Neural progenitor cell (in vitro differentiated cells): ENCODE data around the gene R3HDM4. TPM values are rescaled to one million over a fixed set of nuclear protein-coding genes. Genes with fewer than 3 reads are reported as not detected.
"Not testable (repeated sequence)": the region's sequence is repeated elsewhere in the genome, so short reads cannot be mapped to it uniquely, and the experiment has no call there.

Experiments used
- DNase-seq: peaks from one replicate; pipeline ENCODE4 v3.0.0-alpha.2; 2016; ENCODE audit warnings: low spot score
- H2AFZ ChIP-seq: fragments of 200-600 bp; sonication (generic); replicated peaks from 2 replicates; pipeline ENCODE4 v1.6.1; 2016; ENCODE audit warnings: antibody characterized with exemption
- H3F3A ChIP-seq: fragments of 200-600 bp; sonication (generic); 2 replicates; pipeline ENCODE4 v1.6.1; 2016; ENCODE audit warnings: antibody characterized with exemption, low read depth
- H3K27ac ChIP-seq: fragments of 200-600 bp; sonication (generic); 2 replicates; pipeline ENCODE4 v1.5.1; 2016; ENCODE audit warnings: mild to moderate bottlenecking
- H3K27me3 ChIP-seq: fragments of 200-600 bp; sonication (generic); 2 replicates; pipeline ENCODE4 v1.6.1; 2016; ENCODE audit warnings: mild to moderate bottlenecking, moderate library complexity
- H3K36me3 ChIP-seq: fragments of 200-600 bp; sonication (generic); 2 replicates; pipeline ENCODE4 v1.5.1; 2016
- H3K4me1 ChIP-seq: fragments of 200-600 bp; sonication (generic); 2 replicates; pipeline ENCODE4 v1.6.1; 2016; ENCODE audit warnings: mixed run types
- H3K4me2 ChIP-seq: fragments of 200-600 bp; sonication (generic); 2 replicates; pipeline ENCODE4 v1.6.1; 2016
- H3K4me3 ChIP-seq: fragments of 200-600 bp; sonication (generic); 2 replicates; pipeline ENCODE4 v1.5.1; 2016
- H3K79me2 ChIP-seq: fragments of 200-600 bp; sonication (generic); 2 replicates; pipeline ENCODE4 v1.6.1; 2016; ENCODE audit warnings: low read depth
- H3K9ac ChIP-seq: fragments of 200-600 bp; sonication (generic); 2 replicates; pipeline ENCODE4 v1.6.1; 2016
- H3K9me3 ChIP-seq: fragments of 200-600 bp; sonication (generic); 2 replicates; pipeline ENCODE4 v1.5.1; 2016; ENCODE audit warnings: low read depth
- H4K20me1 ChIP-seq: fragments of 200-600 bp; sonication (generic); 2 replicates; pipeline ENCODE4 v1.6.1; 2016; ENCODE audit warnings: low read depth
- H3K27ac Mint-ChIP-seq: 3 replicates; pipeline ENCODE4 v1.8.0; 2021; ENCODE audit warnings: mixed read lengths
- H3K27me3 Mint-ChIP-seq: 2 replicates; pipeline ENCODE4 v1.8.0; 2022; ENCODE audit warnings: low read depth, mild to moderate bottlenecking, inconsistent platforms, moderate library complexity, mixed read lengths; ENCODE audit not compliant: insufficient read depth
- H3K36me3 Mint-ChIP-seq: 3 replicates; pipeline ENCODE4 v1.8.0; 2021; ENCODE audit warnings: mixed read lengths
- H3K4me1 Mint-ChIP-seq: 3 replicates; pipeline ENCODE4 v1.8.0; 2021; ENCODE audit warnings: mixed read lengths
- H3K4me3 Mint-ChIP-seq: 3 replicates; pipeline ENCODE4 v1.8.0; 2021; ENCODE audit warnings: mild to moderate bottlenecking, moderate library complexity, mixed read lengths
- H3K9me3 Mint-ChIP-seq: 3 replicates; pipeline ENCODE4 v1.8.0; 2020; ENCODE audit warnings: mixed read lengths
- EZH2 ChIP-seq: fragments of 200-600 bp; sonication (generic); IDR thresholded peaks from 2 replicates; pipeline ENCODE4 v1.6.1; 2017; ENCODE audit warnings: antibody characterized with exemption, mild to moderate bottlenecking, moderate library complexity
- EZH2phosphoT487 ChIP-seq: fragments of 200-600 bp; sonication (generic); IDR thresholded peaks from 2 replicates; pipeline ENCODE4 v1.6.1; 2017; ENCODE audit warnings: antibody characterized with exemption
- total RNA-seq: library from RNA; depleted of rRNA; stranded (reverse); fragments of >200 nt; gene quantifications from 2 replicates; pipeline ENCODE4 v1.2.3, GENCODE V29; 2015; ENCODE audit warnings: low replicate concordance
- TF ChIP-seq, protein P1 (sequence below): fragments of 200-600 bp; sonication (generic); IDR thresholded peaks from 2 replicates; pipeline ENCODE4 v1.5.1; 2017; ENCODE audit warnings: antibody characterized with exemption, mild to moderate bottlenecking

Gene R3HDM4
- total RNA-seq, 1 donor from 2014 or later, result 22.7 TPM

DNA sequence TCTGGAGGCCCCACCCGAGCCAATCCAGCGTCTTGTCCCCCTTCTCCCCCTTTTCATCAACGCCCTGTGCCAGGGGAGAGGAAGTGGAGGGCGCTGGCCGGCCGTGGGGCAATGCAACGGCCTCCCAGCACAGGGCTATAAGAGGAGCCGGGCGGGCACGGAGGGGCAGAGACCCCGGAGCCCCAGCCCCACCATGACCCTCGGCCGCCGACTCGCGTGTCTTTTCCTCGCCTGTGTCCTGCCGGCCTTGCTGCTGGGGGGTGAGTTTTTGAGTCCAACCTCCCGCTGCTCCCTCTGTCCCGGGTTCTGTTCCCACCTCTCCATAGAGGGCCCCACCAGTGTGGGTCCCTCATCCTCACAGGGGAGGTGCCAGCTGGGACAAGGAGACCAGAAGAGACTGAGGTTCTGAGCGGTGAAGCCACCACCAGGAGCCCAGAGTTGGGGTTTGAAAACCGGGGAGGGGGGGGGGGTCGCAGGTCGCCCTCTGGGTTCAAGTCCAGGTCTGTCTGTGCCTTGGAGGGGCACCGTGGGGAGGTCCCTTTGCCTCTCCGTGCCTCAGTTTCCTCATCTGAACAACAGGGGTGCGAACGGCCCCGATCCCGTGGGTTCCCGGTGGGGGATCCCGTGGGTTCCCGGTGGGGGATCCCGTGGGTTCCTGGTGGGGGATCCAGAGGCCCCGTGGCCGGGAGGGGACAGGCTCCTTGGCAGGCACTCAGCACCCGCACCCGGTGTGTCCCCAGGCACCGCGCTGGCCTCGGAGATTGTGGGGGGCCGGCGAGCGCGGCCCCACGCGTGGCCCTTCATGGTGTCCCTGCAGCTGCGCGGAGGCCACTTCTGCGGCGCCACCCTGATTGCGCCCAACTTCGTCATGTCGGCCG, 60.6 kb downstream of the R3HDM4 start, which contains the start of gene ELANE:
ELANE (plus strand) TSS at position 168 of the 878 bp plus-strand sequence; CDS start at position 194, 26 bp downstream.
- DNase-seq, result no peak
- Mint-ChIP-seq H3K27ac (no peak within 1 kb of the TSS), H3K9me3 (no peaks in the 10 kb centered on the region), H3K27me3 (peaks cover 11% of the 10 kb centered on the region), H3K4me3 (no peak within 1 kb of the TSS), H3K36me3 (no peaks in the 10 kb centered on the region), H3K4me1 (no peaks in the 10 kb centered on the region)
- peaks cover 15% of the 10 kb centered on the region for H3F3A ChIP-seq
- TF ChIP-seq, protein P1, sequence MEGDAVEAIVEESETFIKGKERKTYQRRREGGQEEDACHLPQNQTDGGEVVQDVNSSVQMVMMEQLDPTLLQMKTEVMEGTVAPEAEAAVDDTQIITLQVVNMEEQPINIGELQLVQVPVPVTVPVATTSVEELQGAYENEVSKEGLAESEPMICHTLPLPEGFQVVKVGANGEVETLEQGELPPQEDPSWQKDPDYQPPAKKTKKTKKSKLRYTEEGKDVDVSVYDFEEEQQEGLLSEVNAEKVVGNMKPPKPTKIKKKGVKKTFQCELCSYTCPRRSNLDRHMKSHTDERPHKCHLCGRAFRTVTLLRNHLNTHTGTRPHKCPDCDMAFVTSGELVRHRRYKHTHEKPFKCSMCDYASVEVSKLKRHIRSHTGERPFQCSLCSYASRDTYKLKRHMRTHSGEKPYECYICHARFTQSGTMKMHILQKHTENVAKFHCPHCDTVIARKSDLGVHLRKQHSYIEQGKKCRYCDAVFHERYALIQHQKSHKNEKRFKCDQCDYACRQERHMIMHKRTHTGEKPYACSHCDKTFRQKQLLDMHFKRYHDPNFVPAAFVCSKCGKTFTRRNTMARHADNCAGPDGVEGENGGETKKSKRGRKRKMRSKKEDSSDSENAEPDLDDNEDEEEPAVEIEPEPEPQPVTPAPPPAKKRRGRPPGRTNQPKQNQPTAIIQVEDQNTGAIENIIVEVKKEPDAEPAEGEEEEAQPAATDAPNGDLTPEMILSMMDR, result no peak
- TF ChIP-seq EZH2phosphoT487 (no peak), EZH2 (no peak)
- no peaks in the 10 kb centered on the region for H3K27me3 ChIP-seq
- no peak within 1 kb of the TSS for H3K27ac ChIP-seq
- H3K9ac ChIP-seq, result no peak within 1 kb of the TSS
- no peak within 1 kb of the TSS for H3K4me3 ChIP-seq
- H3K4me2 ChIP-seq, result no peak within 1 kb of the TSS
- H3K9me3 ChIP-seq, result no peaks in the 10 kb centered on the region
- no peaks in the 10 kb centered on the region for H3K79me2 ChIP-seq
- no peaks in the 10 kb centered on the region for H3K36me3 ChIP-seq
- H3K4me1 ChIP-seq, result no peaks in the 10 kb centered on the region
- H4K20me1 ChIP-seq, result no peaks in the 10 kb centered on the region
- no peak within 1 kb of the TSS for H2AFZ ChIP-seq

DNA sequence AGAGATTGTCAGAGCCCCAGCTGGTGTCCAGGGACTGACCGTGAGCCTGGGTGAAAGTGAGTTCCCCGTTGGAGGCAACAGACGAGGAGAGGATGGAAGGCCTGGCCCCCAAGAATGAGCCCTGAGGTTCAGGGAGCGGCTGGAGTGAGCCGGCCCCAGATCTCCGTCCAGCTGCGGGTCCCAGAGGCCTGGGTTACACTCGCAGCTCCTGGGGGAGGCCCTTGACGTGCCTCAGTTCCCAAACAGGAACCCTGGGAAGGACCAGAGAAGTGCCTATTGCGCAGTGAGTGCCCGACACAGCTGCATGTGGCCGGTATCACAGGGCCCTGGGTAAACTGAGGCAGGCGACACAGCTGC, 62.1 kb downstream of the R3HDM4 start:
- no peak for DNase-seq
- H3K4me3 ChIP-seq, result no peak overlapping the region
- H3K27me3 Mint-ChIP-seq, result peaks cover 17% of the 10 kb centered on the region
- no peaks in the 10 kb centered on the region for H4K20me1 ChIP-seq
- H3K36me3 Mint-ChIP-seq, result no peaks in the 10 kb centered on the region
- H3K4me1 Mint-ChIP-seq, result no peaks in the 10 kb centered on the region
- TF ChIP-seq, protein P1, result no peak
- TF ChIP-seq EZH2 (no peak), EZH2phosphoT487 (no peak)
- H3K27me3 ChIP-seq, result peaks cover 7% of the 10 kb centered on the region
- H3K79me2 ChIP-seq, result no peaks in the 10 kb centered on the region
- peak overlapping the region; percentile 47 for H2AFZ ChIP-seq
- no peak overlapping the region for H3K27ac Mint-ChIP-seq
- peak overlapping the region; percentile 41 for H3K4me3 Mint-ChIP-seq
- H3F3A ChIP-seq, result peaks cover 15% of the 10 kb centered on the region
- no peaks in the 10 kb centered on the region for H3K9me3 ChIP-seq
- no peak overlapping the region for H3K27ac ChIP-seq
- H3K9me3 Mint-ChIP-seq, result no peaks in the 10 kb centered on the region
- H3K4me1 ChIP-seq, result no peaks in the 10 kb centered on the region
- no peaks in the 10 kb centered on the region for H3K36me3 ChIP-seq
- H3K9ac ChIP-seq, result no peak overlapping the region
- no peak overlapping the region for H3K4me2 ChIP-seq

DNA sequence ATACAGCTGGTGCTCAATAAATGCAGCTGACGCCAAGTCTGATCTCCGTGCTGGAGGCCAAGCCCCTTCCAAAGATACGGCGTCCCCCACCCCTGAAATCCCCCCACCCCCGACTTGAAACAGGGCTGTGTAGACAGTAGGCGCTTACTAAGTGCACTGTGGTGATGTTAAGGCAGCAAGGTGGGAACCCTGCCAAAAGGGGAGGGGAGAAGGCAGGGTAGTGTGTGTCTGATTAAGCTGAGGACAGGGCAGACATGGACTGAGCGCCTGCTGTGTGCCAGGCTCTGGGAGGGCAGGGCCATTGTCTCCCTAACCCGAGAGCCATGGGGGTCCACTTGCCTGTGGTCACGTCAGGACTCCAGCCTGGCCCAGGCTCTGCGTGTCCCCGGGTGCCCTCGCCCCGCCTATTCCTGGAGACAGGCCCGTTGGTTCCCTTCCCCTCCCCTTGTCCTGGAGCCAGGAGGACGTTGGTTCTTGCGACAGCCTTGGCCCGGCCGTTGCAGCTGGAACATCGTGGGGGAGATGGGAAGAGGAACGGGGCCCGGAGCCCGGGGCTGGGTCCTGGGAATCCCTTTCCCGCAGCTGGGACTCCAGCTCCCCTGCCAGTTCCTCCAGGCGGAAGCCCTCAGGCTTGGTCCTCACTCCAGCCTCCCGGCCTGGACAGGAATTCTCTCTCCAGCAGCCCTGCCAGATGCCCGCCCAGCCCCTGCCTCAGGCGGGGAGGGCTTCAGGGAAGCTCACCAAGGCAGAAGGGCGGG, 62.6 kb downstream of the R3HDM4 start:
- Histone ChIP-seq H3K27ac (no peak overlapping the region), H3K36me3 (no peaks in the 10 kb centered on the region), H3K9ac (no peak overlapping the region), H3K4me1 (no peaks in the 10 kb centered on the region), H3K79me2 (no peaks in the 10 kb centered on the region), H2AFZ (peak overlapping the region; percentile 47), H3K4me2 (no peak overlapping the region), H3K27me3 (peaks cover 10% of the 10 kb centered on the region), H3K9me3 (no peaks in the 10 kb centered on the region), H3K4me3 (no peak overlapping the region), H4K20me1 (no peaks in the 10 kb centered on the region), H3F3A (peaks cover 15% of the 10 kb centered on the region)
- H3K4me3 Mint-ChIP-seq, result peak overlapping the region; percentile 41
- H3K27me3 Mint-ChIP-seq, result peaks cover 21% of the 10 kb centered on the region
- TF ChIP-seq EZH2phosphoT487, result no peak
- TF ChIP-seq EZH2, result no peak
- TF ChIP-seq, protein P1, result no peak
- H3K36me3 Mint-ChIP-seq, result no peaks in the 10 kb centered on the region
- DNase-seq, result peak; percentile 51
- H3K9me3 Mint-ChIP-seq, result no peaks in the 10 kb centered on the region
- no peak overlapping the region for H3K27ac Mint-ChIP-seq
- peaks cover 4% of the 10 kb centered on the region for H3K4me1 Mint-ChIP-seq

DNA sequence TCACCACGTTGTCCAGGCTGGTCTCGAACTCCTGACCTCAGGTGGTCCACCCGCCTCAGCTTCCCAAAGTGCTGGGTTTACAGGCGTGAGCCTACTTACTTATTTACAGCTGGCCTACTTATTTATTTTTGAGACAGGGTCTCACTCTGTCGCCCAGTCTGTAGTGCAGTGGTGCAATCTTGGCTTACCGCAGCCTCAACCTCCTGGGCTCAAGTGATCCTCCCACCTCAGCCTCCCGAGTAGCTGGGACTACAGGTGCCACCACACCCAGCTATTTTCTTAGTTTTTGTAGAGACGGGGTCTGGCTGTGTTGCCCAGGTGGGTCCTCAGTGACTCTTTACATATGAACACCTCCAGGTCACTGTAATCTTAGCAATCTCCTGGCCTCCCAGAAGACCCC, 63.8 kb downstream of the R3HDM4 start:
- peaks cover 24% of the 10 kb centered on the region for H3F3A ChIP-seq
- not testable (repeated sequence) for H3K4me3 Mint-ChIP-seq, DNase-seq, H3K36me3 Mint-ChIP-seq, H3K4me2 ChIP-seq, H3K36me3 ChIP-seq, H3K4me3 ChIP-seq, H4K20me1 ChIP-seq, H3K9me3 Mint-ChIP-seq, H3K79me2 ChIP-seq, H3K27ac ChIP-seq, H2AFZ ChIP-seq, H3K4me1 ChIP-seq, H3K9me3 ChIP-seq, H3K9ac ChIP-seq, H3K27ac Mint-ChIP-seq
- H3K27me3 ChIP-seq, result peaks cover 18% of the 10 kb centered on the region
- H3K4me1 Mint-ChIP-seq, result peaks cover 11% of the 10 kb centered on the region
- peaks cover 27% of the 10 kb centered on the region for H3K27me3 Mint-ChIP-seq
